H7 (cell line): ENCODE data around the gene FAM20C. TPM values are rescaled to one million over a fixed set of nuclear protein-coding genes. Genes with fewer than 3 reads are reported as not detected.
A peak's percentile ranks its signal among the peaks of the same experiment; 100 is the strongest.
"Not testable (repeated sequence)": the region's sequence is repeated elsewhere in the genome, so short reads cannot be mapped to it uniquely, and the experiment has no call there.

Source experiments
- DNase-seq: peaks from one replicate; pipeline ENCODE4 v3.0.0; 2012
- H3K27me3 ChIP-seq: 2 replicates; pipeline ENCODE4 v1.6.0; 2011; ENCODE audit warnings: mild to moderate bottlenecking, low read length; ENCODE audit not compliant: control insufficient read depth, insufficient read depth
- H3K36me3 ChIP-seq: replicated peaks from 2 replicates; pipeline ENCODE4 v1.5.1; 2011; ENCODE audit warnings: low read length; ENCODE audit not compliant: control insufficient read depth, insufficient read depth
- H3K4me3 ChIP-seq: 2 replicates; pipeline ENCODE4 v1.5.1; 2011; ENCODE audit warnings: low read depth, mild to moderate bottlenecking, control low read depth, low read length, moderate library complexity; ENCODE audit not compliant: insufficient read depth
- total RNA-seq: library from RNA; depleted of rRNA; stranded (reverse); fragments of >200 nt; shearing (Covaris generic); gene quantifications from 2 replicates; pipeline ENCODE4 v1.2.3, GENCODE V29; 2014

Gene FAM20C
- total RNA-seq, 1 experiment from 2014 or later = 63.2 TPM

DNA sequence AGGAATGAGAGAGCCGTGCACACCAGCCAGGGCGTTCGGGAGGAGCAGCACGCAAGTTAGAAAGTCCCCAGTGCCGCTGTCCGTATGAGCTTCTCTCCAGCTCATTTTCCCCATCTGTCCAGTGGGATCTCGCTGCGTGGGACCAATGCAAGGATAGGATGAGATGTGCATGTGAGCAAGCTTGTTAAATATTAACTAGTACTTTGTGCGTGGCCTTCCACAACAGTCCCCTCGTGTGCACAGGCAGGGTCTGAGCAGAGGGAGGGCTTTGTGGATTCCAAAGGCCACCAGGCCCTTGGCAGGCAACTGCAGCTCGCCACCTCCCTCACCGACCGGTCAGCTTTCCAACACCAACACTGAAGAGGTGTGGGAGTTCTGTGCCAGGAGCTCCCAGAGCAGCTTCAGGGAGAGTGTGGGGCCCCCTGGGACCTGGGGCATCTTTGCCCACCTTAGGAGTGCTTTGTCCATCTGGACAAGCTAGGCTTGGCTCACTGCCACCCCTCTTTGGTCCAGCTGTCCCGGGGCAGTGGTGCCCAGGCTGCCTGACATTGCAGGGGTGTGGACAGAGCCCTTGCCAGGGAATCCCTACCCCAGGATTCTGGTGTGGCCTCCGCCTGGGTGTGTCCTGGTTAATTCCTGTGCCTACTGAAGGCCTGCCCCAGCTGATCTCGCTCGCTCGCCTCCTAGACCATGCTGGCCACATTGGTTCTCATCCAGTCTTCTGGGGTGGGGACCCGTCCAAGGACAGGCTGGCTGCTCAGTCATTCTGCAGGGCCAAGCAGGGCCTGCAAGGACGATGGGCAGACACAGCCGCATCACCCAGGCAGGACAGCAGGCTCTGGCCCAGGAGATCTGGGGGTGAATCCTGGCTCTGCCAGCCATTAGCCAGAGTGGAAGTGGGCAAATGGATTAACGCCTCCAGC, 5.3 kb downstream of the FAM20C start:
- H3K36me3 ChIP-seq = peaks cover 30% of the 10 kb centered on the region
- DNase-seq = no peak
- peaks cover 5% of the 10 kb centered on the region; the same call in 1 of the 2 replicates for H3K27me3 ChIP-seq
- no peak overlapping the region for H3K4me3 ChIP-seq

DNA sequence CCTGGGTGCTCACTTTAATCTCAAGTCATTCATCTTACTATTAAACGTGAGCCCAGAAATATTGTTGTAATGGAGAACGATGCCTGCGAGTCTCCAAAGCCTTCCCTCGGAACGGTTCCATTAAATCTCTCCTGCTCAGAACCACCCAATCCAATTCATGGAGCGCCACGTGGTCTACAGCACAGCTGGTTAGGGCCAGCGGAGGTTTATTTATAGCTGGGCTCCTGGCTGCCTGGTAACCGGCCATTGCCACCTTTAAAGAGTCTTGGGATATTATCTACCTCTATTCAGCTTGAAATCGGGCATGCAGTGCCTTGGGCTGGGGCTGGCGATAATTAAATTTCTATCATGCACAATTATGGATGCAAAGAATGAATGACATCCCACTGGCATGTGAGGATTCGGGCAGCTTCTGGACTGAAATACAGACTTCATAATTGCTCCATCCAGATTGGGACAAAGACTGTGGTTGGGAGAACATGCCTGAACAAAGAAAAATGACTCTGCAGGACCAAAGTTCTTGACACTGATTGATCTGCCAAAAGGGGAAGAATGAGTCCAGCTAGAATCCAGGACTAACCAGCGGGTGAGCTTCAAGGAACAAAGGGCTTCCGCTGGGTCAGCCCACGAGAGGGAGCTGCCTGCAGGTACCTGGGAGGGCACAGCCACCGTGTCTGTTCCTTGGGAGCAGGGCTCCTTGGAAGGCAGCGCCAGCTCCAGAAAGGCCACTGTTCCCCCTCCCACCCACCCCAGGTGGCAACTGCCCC, 7.3 kb downstream of the FAM20C start:
- DNase-seq = peak; percentile 75
- H3K27me3 ChIP-seq = no peaks in the 10 kb centered on the region
- no peak overlapping the region for H3K4me3 ChIP-seq
- H3K36me3 ChIP-seq = peaks cover 30% of the 10 kb centered on the region

- peak; percentile 79 for DNase-seq
- Histone ChIP-seq H3K27me3 (no peaks in the 10 kb centered on the region), H3K36me3 (peaks cover 30% of the 10 kb centered on the region), H3K4me3 (no peak overlapping the region)
Observed at GRCh38 chr7:200290-200689, 7.9 kb downstream of the FAM20C start.

GRCh38 chr7:200704-201103, 8.3 kb downstream of the FAM20C start:
- no peak for DNase-seq
- no peak overlapping the region for H3K4me3 ChIP-seq
- H3K27me3 ChIP-seq = no peaks in the 10 kb centered on the region
- H3K36me3 ChIP-seq = peaks cover 27% of the 10 kb centered on the region

DNA sequence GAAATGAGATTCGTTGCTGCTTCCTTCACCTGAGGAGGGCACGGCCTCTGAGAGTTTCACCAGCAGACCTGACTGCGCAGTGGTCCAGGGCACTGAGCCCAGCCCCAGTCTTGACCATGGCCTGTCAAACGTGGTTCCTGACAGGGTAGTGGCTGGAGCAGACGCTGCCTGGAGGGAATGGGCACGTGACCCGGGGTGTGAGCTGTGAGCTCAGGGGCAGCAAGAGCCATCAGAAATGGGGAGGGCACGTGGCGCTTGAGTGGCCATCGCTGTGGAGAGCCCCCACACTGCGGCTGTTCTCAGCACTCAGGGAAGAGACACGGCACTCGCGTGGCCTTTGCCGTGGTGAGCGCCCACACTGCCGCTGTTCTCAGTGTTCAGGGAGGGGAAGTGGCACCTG, 12.0 kb downstream of the FAM20C start:
- H3K4me3 ChIP-seq = no peak overlapping the region
- DNase-seq = no peak
- no peaks in the 10 kb centered on the region for H3K27me3 ChIP-seq
- no peaks in the 10 kb centered on the region; the same call in 1 of the 2 replicates for H3K36me3 ChIP-seq

DNA sequence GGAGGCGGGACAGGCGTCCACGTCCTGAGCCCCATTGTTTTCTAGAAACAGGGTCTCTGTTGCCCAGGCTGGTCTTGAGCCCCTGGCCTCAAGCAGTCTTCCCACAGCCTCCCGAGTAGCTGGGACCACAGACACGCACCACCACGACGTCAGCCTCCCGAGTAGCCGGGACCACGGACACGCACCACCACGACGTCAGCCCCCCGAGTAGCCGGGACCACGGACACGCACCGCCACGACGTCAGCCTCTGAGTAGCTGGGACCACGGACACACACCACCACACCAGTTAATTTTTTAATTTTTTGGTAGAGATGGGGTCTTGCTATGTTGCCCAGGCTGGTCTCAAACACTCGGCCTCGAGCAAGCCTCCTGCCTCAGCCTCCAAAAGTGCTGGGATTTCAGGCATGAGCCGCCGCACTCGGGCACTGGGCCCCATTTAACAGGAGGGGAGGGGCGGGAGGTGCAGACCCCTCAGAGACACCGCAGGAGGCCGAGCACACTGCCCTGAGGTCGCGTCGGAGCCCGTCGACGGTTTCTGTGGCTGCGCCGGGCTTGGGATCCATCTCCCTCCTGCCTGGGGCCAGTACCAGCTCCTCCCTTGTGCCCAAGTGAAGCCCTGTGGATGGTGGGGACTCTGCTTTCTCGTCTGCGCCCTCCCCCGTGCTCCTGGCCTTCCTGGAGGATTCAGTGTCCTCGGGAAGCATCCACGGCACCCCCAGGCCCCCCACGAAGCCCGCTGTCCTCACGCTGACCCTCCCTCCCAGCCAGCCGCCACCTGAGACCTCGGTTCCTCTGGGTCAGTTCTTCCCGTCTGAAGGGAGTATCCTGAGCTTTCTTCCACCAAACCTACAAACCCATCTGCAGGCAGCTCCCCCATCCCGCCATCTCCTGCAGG, 13.0 kb downstream of the FAM20C start:
- no peaks in the 10 kb centered on the region; the same call in none of the 2 replicates for H3K36me3 ChIP-seq
- H3K4me3 ChIP-seq = no peak overlapping the region
- DNase-seq = no peak
- no peaks in the 10 kb centered on the region for H3K27me3 ChIP-seq

DNA sequence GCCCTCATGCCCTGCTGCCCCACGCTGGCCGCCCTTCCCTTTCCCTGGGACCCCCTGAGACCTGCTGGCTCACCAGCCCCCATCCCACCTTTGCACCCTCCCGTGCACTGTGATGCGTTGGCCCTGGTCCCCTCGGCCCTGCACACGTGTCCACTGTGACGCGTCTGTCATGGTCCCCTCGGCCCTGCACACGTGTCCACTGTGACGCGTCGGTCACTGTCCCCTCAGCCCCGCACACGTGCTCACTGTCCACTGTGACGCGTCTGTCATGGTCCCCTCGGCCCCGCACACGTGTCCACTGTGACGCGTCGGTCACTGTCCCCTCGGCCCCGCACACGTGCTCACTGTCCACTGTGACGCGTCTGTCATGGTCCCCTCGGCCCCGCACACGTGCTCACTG, 14.0 kb downstream of the FAM20C start:
- H3K4me3 ChIP-seq, H3K36me3 ChIP-seq, H3K27me3 ChIP-seq, DNase-seq: not testable (repeated sequence)

GRCh38 chr7:207418-208129, 15.2 kb downstream of the FAM20C start:
- no peaks in the 10 kb centered on the region; the same call in none of the 2 replicates for H3K36me3 ChIP-seq
- H3K4me3 ChIP-seq = no peak overlapping the region
- DNase-seq = peak; percentile 91
- no peaks in the 10 kb centered on the region for H3K27me3 ChIP-seq

GRCh38 chr7:208130-208673, 15.8 kb downstream of the FAM20C start:
- no peak for DNase-seq
- H3K36me3 ChIP-seq = no peaks in the 10 kb centered on the region; the same call in none of the 2 replicates
- no peaks in the 10 kb centered on the region for H3K27me3 ChIP-seq
- no peak overlapping the region for H3K4me3 ChIP-seq

DNA sequence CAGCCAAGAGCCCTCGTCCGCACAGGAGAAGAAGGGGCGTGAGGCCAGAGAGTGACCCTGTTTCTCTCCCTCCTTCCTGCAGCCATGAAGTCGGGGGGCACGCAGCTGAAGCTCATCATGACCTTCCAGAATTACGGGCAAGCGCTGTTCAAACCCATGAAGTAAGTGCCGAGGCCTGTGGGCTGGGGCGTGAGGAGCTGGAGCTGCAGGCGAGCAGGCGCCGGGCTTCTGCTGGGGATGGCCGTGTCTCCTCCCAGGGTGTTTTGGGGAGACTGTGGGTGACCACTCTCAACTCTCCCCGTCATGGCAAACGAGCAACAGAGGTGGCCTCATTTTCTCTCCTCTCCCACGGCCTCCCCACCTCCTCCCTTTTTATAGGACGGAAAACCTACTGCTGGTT, 16.4 kb downstream of the FAM20C start:
- no peak for DNase-seq
- H3K27me3 ChIP-seq = no peaks in the 10 kb centered on the region

GRCh38 chr7:209416-209815, 17.0 kb downstream of the FAM20C start:
- no peak for DNase-seq
- Histone ChIP-seq H3K27me3 (no peaks in the 10 kb centered on the region), H3K4me3 (no peak overlapping the region), H3K36me3 (no peaks in the 10 kb centered on the region; the same call in none of the 2 replicates)

More for the DNA sequence above, 16.4 kb downstream of the FAM20C start:
- no peaks in the 10 kb centered on the region; the same call in none of the 2 replicates for H3K36me3 ChIP-seq
- H3K4me3 ChIP-seq = no peak overlapping the region

DNA sequence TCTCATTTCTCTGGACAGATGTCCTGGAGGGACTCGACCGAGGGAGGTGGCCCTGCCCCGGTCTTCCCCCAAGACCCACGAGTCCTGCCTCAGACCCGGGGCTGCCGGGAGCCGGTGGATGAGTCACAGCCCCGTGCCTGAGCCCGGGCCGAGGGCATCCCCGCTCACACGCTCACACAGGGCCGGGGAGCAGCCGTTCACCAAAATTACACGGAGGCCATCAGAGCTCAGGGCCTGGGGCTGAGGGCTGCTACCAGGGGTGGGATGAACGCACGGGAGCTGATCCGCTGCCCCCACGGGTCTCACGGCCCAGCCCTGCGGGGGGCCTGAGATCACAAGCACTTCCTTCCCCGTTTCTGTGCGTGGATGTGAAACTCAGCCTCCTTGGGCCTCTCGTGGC, 17.5 kb downstream of the FAM20C start:
- Histone ChIP-seq H3K36me3 (no peaks in the 10 kb centered on the region; the same call in 1 of the 2 replicates), H3K27me3 (no peaks in the 10 kb centered on the region), H3K4me3 (no peak overlapping the region)
- no peak for DNase-seq

DNA sequence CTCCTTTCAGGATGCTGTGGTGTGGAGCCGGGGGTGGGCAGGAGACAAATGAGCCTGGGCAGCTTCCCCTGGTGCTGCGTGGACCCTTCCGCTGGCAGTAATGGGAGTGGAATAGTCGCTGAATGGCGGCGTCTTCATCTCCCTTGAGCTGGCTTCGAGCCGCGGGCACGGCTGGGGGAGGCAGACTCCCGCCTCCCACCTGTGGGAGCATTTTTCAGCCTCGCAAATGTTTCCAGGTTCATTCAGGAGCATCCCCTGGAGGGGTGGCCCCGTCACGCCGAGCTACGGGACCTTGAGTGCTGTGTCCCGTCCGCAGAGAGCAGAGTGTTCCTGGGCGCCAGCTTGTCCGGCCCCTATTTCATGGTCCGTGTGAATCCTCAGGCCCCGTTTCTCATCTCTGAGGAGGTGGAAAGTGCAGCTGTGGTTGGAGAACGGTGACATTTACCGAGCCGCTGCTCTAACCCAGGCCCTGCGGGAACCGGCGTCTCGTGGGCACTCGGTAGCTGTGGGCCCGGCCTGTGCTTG, 18.1 kb downstream of the FAM20C start:
- no peak for DNase-seq
- Histone ChIP-seq H3K36me3 (no peaks in the 10 kb centered on the region; the same call in 1 of the 2 replicates), H3K4me3 (no peak overlapping the region), H3K27me3 (no peaks in the 10 kb centered on the region)
